Keratinocyte (primary cell): ENCODE results near the gene TPMT.

ENCODE experiments used
- EZH2 ChIP-seq: IDR thresholded peaks from one replicate; pipeline ENCODE4 v1.6.1; 2012; ENCODE audit warnings: inconsistent platforms, mild to moderate bottlenecking, low read length, moderate library complexity
- TF ChIP-seq, protein P1 (sequence below), 3 experiments: IDR thresholded peaks in 1 of 3; conservative IDR thresholded peaks in 1 of 3; optimal IDR thresholded peaks in 1 of 3; 2 replicates in 2 of 3; 3 replicates in 1 of 3; pipeline versions ENCODE3 to v1.5.1; 2011; ENCODE audit warnings: low read length in 3 of 3, mild to moderate bottlenecking in 3 of 3, moderate library complexity in 2 of 3, control low read depth in 1 of 3, inconsistent platforms in 1 of 3; ENCODE audit not compliant: insufficient read depth in 2 of 3; ENCODE audit errors: extremely low read depth in 1 of 3

GRCh38 chr6:18189196-18189595 is 34.3 kb upstream of the TPMT start:
- TF ChIP-seq, protein P1, sequence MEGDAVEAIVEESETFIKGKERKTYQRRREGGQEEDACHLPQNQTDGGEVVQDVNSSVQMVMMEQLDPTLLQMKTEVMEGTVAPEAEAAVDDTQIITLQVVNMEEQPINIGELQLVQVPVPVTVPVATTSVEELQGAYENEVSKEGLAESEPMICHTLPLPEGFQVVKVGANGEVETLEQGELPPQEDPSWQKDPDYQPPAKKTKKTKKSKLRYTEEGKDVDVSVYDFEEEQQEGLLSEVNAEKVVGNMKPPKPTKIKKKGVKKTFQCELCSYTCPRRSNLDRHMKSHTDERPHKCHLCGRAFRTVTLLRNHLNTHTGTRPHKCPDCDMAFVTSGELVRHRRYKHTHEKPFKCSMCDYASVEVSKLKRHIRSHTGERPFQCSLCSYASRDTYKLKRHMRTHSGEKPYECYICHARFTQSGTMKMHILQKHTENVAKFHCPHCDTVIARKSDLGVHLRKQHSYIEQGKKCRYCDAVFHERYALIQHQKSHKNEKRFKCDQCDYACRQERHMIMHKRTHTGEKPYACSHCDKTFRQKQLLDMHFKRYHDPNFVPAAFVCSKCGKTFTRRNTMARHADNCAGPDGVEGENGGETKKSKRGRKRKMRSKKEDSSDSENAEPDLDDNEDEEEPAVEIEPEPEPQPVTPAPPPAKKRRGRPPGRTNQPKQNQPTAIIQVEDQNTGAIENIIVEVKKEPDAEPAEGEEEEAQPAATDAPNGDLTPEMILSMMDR (optimal IDR thresholded peaks at IDR 0.05 in 1 of 3, IDR thresholded peaks at IDR 0.05 in 1 of 3, conservative IDR thresholded peaks at IDR 0.05 in 1 of 3; ENCODE audit: extremely low read depth in 1 of 3, insufficient read depth in 2 of 3, low read length in 3 of 3), result no peak
- TF ChIP-seq EZH2, result no peak
